Aorta (tissue), 5 donors: ENCODE results near the gene SQOR. TPM values are rescaled to one million over a fixed set of nuclear protein-coding genes. Genes with fewer than 3 reads are reported as not detected.

ENCODE experiments used
- ATAC-seq: fragments of 200-7000 bp; cut with Tn5 transposase; one replicate; pipeline ENCODE4 v1.9.1; 2022; ENCODE audit warnings: moderate library complexity; ENCODE audit not compliant: low FRiP score
- DNase-seq, 2 donors: peaks; one replicate each; pipeline ENCODE4 v3.0.0-alpha.2; 2020
- H3K27ac ChIP-seq, 2 donors: one replicate each; pipeline ENCODE4 v1.5.1; 2013; ENCODE audit warnings: low read length in 2 of 2, mild to moderate bottlenecking in 2 of 2, moderate library complexity in 2 of 2, control low read depth in 1 of 2, inconsistent platforms in 1 of 2, low read depth in 1 of 2
- H3K27me3 ChIP-seq, 2 donors: one replicate each; pipeline ENCODE4 v1.6.1; 2013; ENCODE audit warnings: control low read depth in 1 of 2, low read length in 1 of 2, mild to moderate bottlenecking in 1 of 2, moderate library complexity in 1 of 2; ENCODE audit not compliant: insufficient read depth in 2 of 2, control insufficient read depth in 1 of 2
- H3K36me3 ChIP-seq, 2 donors: one replicate each; pipeline ENCODE4 v1.6.1; 2013; ENCODE audit warnings: control low read depth in 1 of 2, low read length in 1 of 2, mild to moderate bottlenecking in 1 of 2; ENCODE audit not compliant: insufficient read depth in 2 of 2, control insufficient read depth in 1 of 2
- H3K4me1 ChIP-seq, 2 donors: one replicate each; pipeline ENCODE4 v1.6.1; 2013; ENCODE audit warnings: low read length in 2 of 2, control low read depth in 1 of 2, mild to moderate bottlenecking in 1 of 2, moderate library complexity in 1 of 2; ENCODE audit not compliant: insufficient read depth in 2 of 2, control insufficient read depth in 1 of 2
- H3K4me3 ChIP-seq, 2 donors: one replicate each; pipeline ENCODE4 v1.5.1; 2013; ENCODE audit warnings: low read length in 2 of 2, control low read depth in 1 of 2, mild to moderate bottlenecking in 1 of 2
- H3K9me3 ChIP-seq: one replicate; pipeline ENCODE4 v1.6.1; 2013; ENCODE audit warnings: mild to moderate bottlenecking, low read length; ENCODE audit not compliant: control insufficient read depth
- WGBS, 2 donors: extraction: QIAGEN DNeasy Blood & Tissue Kit; methylation state at CpG; one replicate each; pipeline ENCODE4 v1.1.7; 2013; 5-methylcytosine and 5-hydroxymethylcytosine counted together
- intact Hi-C, 2 donors: fragments of 100-400 bp; cut with DNase I; formaldehyde crosslinking; loops; one replicate each; pipeline versions ENCODE4 v1.14.2 to v1.15.0; 2022
- polyA plus RNA-seq, 2 donors: library from polyadenylated mRNA; stranded (reverse); fragments of 200-250 nt; gene quantifications; one replicate each; pipeline ENCODE4 v1.2.3, GENCODE V29; 2013
- total RNA-seq, 2 donors: library from RNA; stranded (reverse); fragmentation: NEBNext Ultra II Directional; extraction: Animal tissue kit (Norgen Biotek cat#: 25700); gene quantifications; one replicate each; pipeline ENCODE4 v1.2.1, GENCODE V29; 2021
- donor health status: healthy with polysubstance abuse.
- donor health status: Bipolar disorder and iron deficiency.
- donor health status: DM: no; HTN: no; CAD: no.
- donor health status: DM: no; HTN: no; CAD: no.
- donor health status: DM: yes; HTN: yes; CAD: no.

The SQOR gene
- total and polyA plus RNA-seq, 4 donors: 44.5 to 65.0 (median 51.1) TPM

- ATAC-seq: peak; percentile 16
- Histone ChIP-seq H3K36me3 (no peaks in the 10 kb centered on the region), H3K4me3 (peak overlapping the region in 1 of 2 donors; percentile 89), H3K4me1 (no peaks in the 10 kb centered on the region), H3K27me3 (no peaks in the 10 kb centered on the region), H3K27ac (no peak overlapping the region), H3K9me3 (no peaks in the 10 kb centered on the region)
- 50 to 51% methylated on average over 12 to 13 of the region's 13 CpGs for WGBS, 2 donors
- intact Hi-C loops: loop anchor here in 1 of 2 donors (2.0 kb wide), 1 partner anchor 69 kb away; the partner anchor contains the start of gene SQOR
- no peak for DNase-seq
Measured at GRCh38 chr15:45703670-45704328, 69.0 kb downstream of the SQOR start.

GRCh38 chr15:45704329-45705249 is 69.8 kb downstream of the SQOR start:
- DNase-seq (peak; percentile 58 to 82), ATAC-seq (peak; percentile 52)
- Histone ChIP-seq H3K4me3 (peak overlapping the region; percentile 74 to 89), H3K9me3 (no peaks in the 10 kb centered on the region), H3K27me3 (no peaks in the 10 kb centered on the region), H3K36me3 (no peaks in the 10 kb centered on the region), H3K4me1 (no peaks in the 10 kb centered on the region), H3K27ac (no peak overlapping the region)
- WGBS, 2 donors: 5 to 6% methylated on average over 55 to 67 of the region's 67 CpGs
- intact Hi-C loops: loop anchor here in 1 of 2 donors (2.0 kb wide), 1 partner anchor 70 kb away; the partner anchor contains the start of gene SQOR

- Histone ChIP-seq H3K27me3 (no peaks in the 10 kb centered on the region), H3K9me3 (no peaks in the 10 kb centered on the region), H3K4me1 (no peaks in the 10 kb centered on the region), H3K27ac (no peak overlapping the region), H3K36me3 (no peaks in the 10 kb centered on the region), H3K4me3 (peak overlapping the region; percentile 74 to 89)
- intact Hi-C loops: loop anchor here in 1 of 2 donors (2.0 kb wide), 1 partner anchor 71 kb away; the partner anchor contains the start of gene SQOR
- WGBS, 2 donors: 4 to 5% methylated on average over 15 of the region's 15 CpGs
- DNase-seq: peak; percentile 79 to 88
- peak; percentile 93 for ATAC-seq
Measured at GRCh38 chr15:45705510-45706473, 71.0 kb downstream of the SQOR start.

GRCh38 chr15:45710657-45711056 is 75.8 kb downstream of the SQOR start:
- no peaks in the 10 kb centered on the region for H3K9me3 ChIP-seq
- H3K4me3 ChIP-seq: no peak overlapping the region
- no peak overlapping the region for H3K27ac ChIP-seq
- no peak for DNase-seq
- intact Hi-C loops: loop anchor here (5.0 to 10.0 kb wide), 2 partner anchors 82 to 194 kb away; no protein-coding TSS in a partner anchor
- no peaks in the 10 kb centered on the region for H3K36me3 ChIP-seq
- 15% methylated on average over 6 of the region's 6 CpGs for WGBS, 2 donors
- no peaks in the 10 kb centered on the region for H3K27me3 ChIP-seq
- H3K4me1 ChIP-seq: peaks cover 0 to 1% of the 10 kb centered on the region in 2 donors
- ATAC-seq: no peak

DNA sequence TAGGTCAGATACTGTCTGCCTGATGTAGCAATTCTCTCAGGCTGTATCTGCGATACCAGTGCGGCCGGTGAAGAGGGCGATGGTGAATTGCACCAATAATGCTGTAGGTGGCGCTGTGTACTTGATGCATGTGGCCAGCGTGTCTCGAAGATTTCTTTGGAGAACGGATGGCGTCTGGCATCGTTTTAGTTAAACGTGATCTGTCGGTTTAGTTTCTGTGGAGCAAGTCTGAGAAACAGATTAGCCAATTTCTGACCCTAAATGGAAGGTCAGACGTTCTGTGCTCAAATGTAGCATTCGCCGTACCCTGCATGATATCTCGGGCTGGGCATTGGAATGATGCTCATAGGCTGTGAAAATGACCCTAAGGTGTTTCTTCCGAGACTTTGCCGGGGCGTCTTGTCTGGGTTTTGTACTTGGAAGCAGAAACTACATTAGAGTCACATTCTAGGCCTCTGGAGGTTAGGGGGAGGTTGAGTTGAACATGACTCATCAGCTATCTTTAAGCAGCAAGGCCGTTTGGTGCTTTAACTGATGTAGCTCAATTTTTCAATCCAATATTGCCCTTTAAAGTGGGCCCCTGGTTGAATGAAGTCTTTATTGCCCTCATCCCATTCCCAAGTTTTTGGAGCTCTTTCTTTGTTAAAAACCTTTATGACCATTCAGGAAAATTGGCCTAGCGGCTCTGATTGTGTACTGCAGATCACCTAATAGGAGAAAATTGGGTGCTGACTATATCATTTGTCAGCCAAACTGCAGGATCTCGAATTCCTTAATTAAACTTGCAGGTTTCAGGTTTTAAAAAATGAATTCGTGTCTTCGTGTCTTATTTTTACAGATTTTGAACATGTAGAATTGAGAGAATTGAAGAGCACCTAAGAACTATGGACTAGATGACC is 80.0 kb downstream of the SQOR start:
- no peaks in the 10 kb centered on the region for H3K36me3 ChIP-seq
- DNase-seq (no peak), ATAC-seq (peak; percentile 85)
- no peaks in the 10 kb centered on the region for H3K9me3 ChIP-seq
- H3K27ac ChIP-seq: no peak overlapping the region
- intact Hi-C loops: loop anchor here (2.0 to 10.0 kb wide), 3 partner anchors 77 to 190 kb away; no protein-coding TSS in a partner anchor
- peaks cover 0 to 1% of the 10 kb centered on the region in 2 donors for H3K4me1 ChIP-seq
- no peaks in the 10 kb centered on the region for H3K27me3 ChIP-seq
- no peak overlapping the region for H3K4me3 ChIP-seq
- 15 to 17% methylated on average over 24 of the region's 24 CpGs for WGBS, 2 donors

GRCh38 chr15:45715528-45715927 is 80.7 kb downstream of the SQOR start:
- no peak for DNase-seq
- WGBS, 2 donors: 88 to 92% methylated on average over 1 of the region's 1 CpG
- Histone ChIP-seq H3K9me3 (no peaks in the 10 kb centered on the region), H3K36me3 (no peaks in the 10 kb centered on the region), H3K27me3 (no peaks in the 10 kb centered on the region), H3K27ac (no peak overlapping the region), H3K4me1 (peaks cover 0 to 1% of the 10 kb centered on the region in 2 donors), H3K4me3 (no peak overlapping the region)
- intact Hi-C loops: loop anchor here in 1 of 2 donors (2.0 to 10.0 kb wide), 2 partner anchors 77 to 189 kb away; no protein-coding TSS in a partner anchor
- ATAC-seq: no peak

DNA sequence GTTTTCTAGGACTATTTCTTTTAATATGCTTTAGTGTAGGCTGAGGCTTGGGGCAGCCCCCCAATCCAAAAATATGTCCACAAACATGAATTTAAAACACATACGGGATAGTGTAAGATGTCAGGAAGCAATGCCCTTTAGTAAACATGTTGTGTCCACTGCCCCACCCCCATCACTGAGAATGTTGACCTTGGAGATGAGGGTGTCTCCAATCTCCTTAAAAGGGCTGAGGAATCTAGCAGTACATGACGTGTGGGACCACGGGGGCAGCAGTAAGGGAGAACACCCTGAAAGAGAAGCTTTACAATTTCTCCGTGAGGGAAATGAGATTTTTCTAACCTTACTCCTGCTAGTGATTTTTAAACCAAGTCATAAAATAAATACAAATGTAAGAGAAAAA is 84.7 kb downstream of the SQOR start:
- Histone ChIP-seq H3K9me3 (no peaks in the 10 kb centered on the region), H3K27ac (no peak overlapping the region), H3K4me3 (no peak overlapping the region), H3K27me3 (no peaks in the 10 kb centered on the region), H3K4me1 (no peaks in the 10 kb centered on the region), H3K36me3 (no peaks in the 10 kb centered on the region)
- intact Hi-C loops: loop anchor here in 1 of 2 donors (10.0 kb wide), 1 partner anchor 185 kb away; no protein-coding TSS in a partner anchor
- 28 to 36% methylated on average over 4 of the region's 4 CpGs for WGBS, 2 donors
- no peak for DNase-seq
- no peak for ATAC-seq
